Heart left ventricle (tissue), 16 donors: Measurements from ENCODE around the gene ARHGAP44. TPM values are rescaled to one million over a fixed set of nuclear protein-coding genes. Genes with fewer than 3 reads are reported as not detected.
A peak's percentile ranks its signal among the peaks of the same experiment; 100 is the strongest.

Experiments used
- ATAC-seq, 4 donors: fragments of 200-7000 bp; cut with Tn5 transposase; one replicate each; pipeline ENCODE4 v1.9.1; 2020 to 2022; ENCODE audit warnings: moderate library complexity in 4 of 4, mild to moderate bottlenecking in 3 of 4, moderate number of reproducible peaks in 1 of 4
- DNase-seq, 5 donors: peaks; one replicate each; pipeline ENCODE4 v3.0.0-alpha.2; 2020
- H3K27ac ChIP-seq, 12 donors: fragments of 200-600 bp; sonication (generic) in 4 of 12; one replicate each; pipeline versions ENCODE4 v1.5.0 to v1.8.0; 2016 to 2022; ENCODE audit warnings: mild to moderate bottlenecking in 2 of 12
- H3K27me3 ChIP-seq, 9 donors: fragments of 200-600 bp; sonication (generic) in 2 of 9; one replicate each; pipeline versions ENCODE4 v1.5.1 to v1.8.0; 2016 to 2022; ENCODE audit warnings: mild to moderate bottlenecking in 3 of 9
- H3K36me3 ChIP-seq, 9 donors: fragments of 200-600 bp; sonication (generic) in 2 of 9; one replicate each; pipeline versions ENCODE4 v1.5.0 to v1.8.0; 2018 to 2022; ENCODE audit warnings: mild to moderate bottlenecking in 2 of 9
- H3K4me1 ChIP-seq, 12 donors: fragments of 200-600 bp; sonication (generic) in 4 of 12; one replicate each; pipeline versions ENCODE4 v1.5.0 to v1.8.0; 2016 to 2022; ENCODE audit warnings: mild to moderate bottlenecking in 3 of 12
- H3K4me3 ChIP-seq, 12 donors: fragments of 200-600 bp; sonication (generic) in 4 of 12; one replicate each; pipeline versions ENCODE4 v1.5.0 to v1.8.0; 2017 to 2022; ENCODE audit warnings: mild to moderate bottlenecking in 9 of 12, moderate library complexity in 4 of 12
- H3K9me3 ChIP-seq, 12 donors: fragments of 200-600 bp; sonication (generic) in 4 of 12; one replicate each; pipeline versions ENCODE4 v1.5.0 to v1.8.0; 2016 to 2022; ENCODE audit warnings: mild to moderate bottlenecking in 1 of 12
- POLR2A ChIP-seq, 2 donors: fragments of 450-650 bp; IDR thresholded peaks; one replicate each; pipeline ENCODE4 v1.6.1; 2017; ENCODE audit warnings: antibody characterized with exemption in 2 of 2, mild to moderate bottlenecking in 2 of 2, moderate library complexity in 2 of 2
- WGBS, 4 donors: extraction: QIAGEN DNeasy Blood & Tissue Kit in 2 of 4; methylation state at CpG; one replicate each; pipeline versions ENCODE4 v1.1.5 to v1.1.7; 2013 to 2018; 5-methylcytosine and 5-hydroxymethylcytosine counted together
- intact Hi-C, 10 donors: fragments of 100-400 bp; cut with DNase I; formaldehyde crosslinking; loops; one replicate each; pipeline versions ENCODE4 v1.11.1 to v1.14.2; 2022
- polyA plus RNA-seq, 2 donors: library from polyadenylated mRNA; stranded (reverse); fragments of 200-250 nt; gene quantifications; one replicate each; pipeline ENCODE4 v1.2.3, GENCODE V29; 2013
- total RNA-seq, 9 donors: library from RNA; depleted of rRNA in 2 of 9; stranded (reverse); fragments of >200 nt in 2 of 9; fragmentation: NEBNext Ultra II Directional in 3 of 9; extraction: Animal tissue kit (Norgen Biotek cat#: 25700) in 3 of 9; gene quantifications; one replicate each; pipeline versions ENCODE4 v1.1.0 to v1.2.4, GENCODE V29; 2016 to 2023
- TF ChIP-seq, protein P1 (sequence below), 12 donors: fragments of 200-600 bp; sonication (generic) in 4 of 12; IDR thresholded peaks; one replicate each; pipeline versions ENCODE4 v1.5.0 to v1.8.0; 2018 to 2022; ENCODE audit warnings: antibody characterized with exemption in 12 of 12, mild to moderate bottlenecking in 5 of 12
- donor health status: ischemic (EF 13 %, LVEDD 7.1; RV severe dilation, severe dysfunction).
- donor health status: healthy with polysubstance abuse.
- donor health status: DM: no; HTN: yes; CAD: no.
- donor health status: DM: no; HTN: no; CAD: no.
- donor health status: ischemic (EF 25% LVEDD 6.9; RV normal size, moderate dysfunction).
- donor health status: ischemic (EF 25% LVEDD 5.7; RV mildly dilated, moderate dysfunction).
- donor health status: healthy.
- donor health status: DM: yes; HTN: yes; CAD: no.
- donor health status: ischemic (EF 35%, LVEDD 5.7; RV mildly dilated, moderate dysfunction).
- donor health status: nonischemic (EF 11% LVEDD 7.7; RV severe dilation, severe dysfunction).
- donor health status: DM: yes; HTN: yes; CAD: no.
- donor health status: PGD.
- donor health status: ischemic (EF 29% LVEDD 5.4; RV normal size, mild dysfunction).
- donor health status: nonischemic (EF 23%, LVEDD 6.1; RV moderate dilation, normal function).

Gene ARHGAP44
- total and polyA plus RNA-seq, 11 donors: 4.3 to 15.7 (median 8.6) TPM

DNA sequence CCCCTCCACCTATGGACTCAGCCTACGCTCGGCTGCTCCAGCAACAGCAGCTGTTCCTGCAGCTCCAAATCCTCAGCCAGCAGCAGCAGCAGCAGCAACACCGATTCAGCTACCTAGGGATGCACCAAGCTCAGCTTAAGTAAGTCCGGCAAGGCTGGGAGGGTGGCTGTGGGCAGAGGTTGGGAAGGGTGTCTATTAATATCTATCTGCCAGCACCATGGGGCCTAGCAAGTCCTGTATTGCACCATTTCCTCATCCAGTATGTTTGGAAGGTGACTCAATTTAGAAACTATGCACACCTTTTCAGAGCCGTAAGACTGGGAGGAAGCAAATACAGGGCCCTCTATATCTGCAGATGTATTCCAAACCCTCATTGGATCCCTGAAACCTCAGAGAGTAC lies 45.0 kb upstream of the ARHGAP44 start:
- ATAC-seq (peak; percentile 92 to 95 (median 94)), DNase-seq (peak in 4 of 5 donors; percentile 64 to 86 (median 73))
- Histone ChIP-seq H3K9me3 (no peaks in the 10 kb centered on the region), H3K4me1 (peaks cover 0 to 30% (median 6%) of the 10 kb centered on the region in 12 donors), H3K27ac (peak overlapping the region; percentile 44 to 88 (median 74)), H3K36me3 (peaks cover 0 to 56% (median 10%) of the 10 kb centered on the region in 9 donors), H3K27me3 (no peaks in the 10 kb centered on the region), H3K4me3 (peak overlapping the region in 7 of 12 donors; percentile 16 to 46 (median 38))
- intact Hi-C loops: loop anchor here in 8 of 10 donors (2.0 to 10.0 kb wide), 9 partner anchors 72 to 492 kb away; partner anchors contain the start of gene MYOCD (in 1 of the 8)
- peak in 1 of 2 donors; percentile 27 for TF ChIP-seq POLR2A (IDR thresholded peaks at IDR 0.05)
- TF ChIP-seq, protein P1, sequence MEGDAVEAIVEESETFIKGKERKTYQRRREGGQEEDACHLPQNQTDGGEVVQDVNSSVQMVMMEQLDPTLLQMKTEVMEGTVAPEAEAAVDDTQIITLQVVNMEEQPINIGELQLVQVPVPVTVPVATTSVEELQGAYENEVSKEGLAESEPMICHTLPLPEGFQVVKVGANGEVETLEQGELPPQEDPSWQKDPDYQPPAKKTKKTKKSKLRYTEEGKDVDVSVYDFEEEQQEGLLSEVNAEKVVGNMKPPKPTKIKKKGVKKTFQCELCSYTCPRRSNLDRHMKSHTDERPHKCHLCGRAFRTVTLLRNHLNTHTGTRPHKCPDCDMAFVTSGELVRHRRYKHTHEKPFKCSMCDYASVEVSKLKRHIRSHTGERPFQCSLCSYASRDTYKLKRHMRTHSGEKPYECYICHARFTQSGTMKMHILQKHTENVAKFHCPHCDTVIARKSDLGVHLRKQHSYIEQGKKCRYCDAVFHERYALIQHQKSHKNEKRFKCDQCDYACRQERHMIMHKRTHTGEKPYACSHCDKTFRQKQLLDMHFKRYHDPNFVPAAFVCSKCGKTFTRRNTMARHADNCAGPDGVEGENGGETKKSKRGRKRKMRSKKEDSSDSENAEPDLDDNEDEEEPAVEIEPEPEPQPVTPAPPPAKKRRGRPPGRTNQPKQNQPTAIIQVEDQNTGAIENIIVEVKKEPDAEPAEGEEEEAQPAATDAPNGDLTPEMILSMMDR (IDR thresholded peaks at IDR 0.05): no peak
- WGBS, 4 donors: 40 to 63% (median 47%) methylated on average over 2 to 5 of the region's 5 CpGs

DNA sequence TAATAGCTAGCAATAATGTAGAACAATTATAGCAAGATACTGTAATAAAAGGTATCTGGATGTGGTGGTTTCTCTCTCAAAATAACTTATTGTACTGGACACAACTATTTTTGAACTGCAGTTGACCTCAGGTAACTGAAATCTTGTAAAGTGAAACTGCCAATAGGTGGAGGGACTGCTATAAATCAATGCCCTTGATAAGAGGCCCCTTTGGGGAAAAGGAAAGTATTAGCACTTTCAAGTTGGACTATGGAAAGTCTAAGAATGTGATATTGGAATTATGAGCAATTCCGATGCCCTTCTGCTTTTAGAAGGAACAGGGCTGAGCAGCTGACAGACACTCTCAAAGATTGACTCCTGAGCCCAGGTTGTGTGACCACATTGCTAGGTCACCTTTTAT lies 44.5 kb upstream of the ARHGAP44 start:
- 89 to 94% (median 91%) methylated on average over 1 of the region's 1 CpG for whole genome bisulfite sequencing, 4 donors

DNA sequence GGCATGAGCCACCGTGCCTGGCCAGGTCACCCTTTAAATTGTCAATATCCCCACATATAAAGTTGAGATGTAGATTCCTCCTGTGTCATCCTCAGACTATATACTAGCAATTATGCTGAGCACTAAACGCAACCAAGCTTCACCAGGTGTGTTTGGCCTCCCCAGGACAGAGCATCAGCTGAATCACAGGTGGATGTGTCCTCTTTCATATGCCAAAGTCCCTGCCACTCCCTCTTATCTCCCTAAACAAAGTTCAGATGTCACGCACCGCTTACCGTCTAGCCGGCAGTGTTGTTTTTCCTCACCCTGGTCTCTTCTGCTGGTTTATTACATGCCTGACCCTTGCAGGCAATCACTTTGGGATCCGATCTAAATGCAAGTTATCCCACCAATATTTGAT lies 43.8 kb upstream of the ARHGAP44 start:
- no peak for ATAC-seq

More for the DNA sequence above, 44.5 kb upstream of the ARHGAP44 start:
- H3K4me3 ChIP-seq: no peak overlapping the region
- no peak for TF ChIP-seq POLR2A (IDR thresholded peaks at IDR 0.05)
- DNase-seq: no peak
- H3K36me3 ChIP-seq: peaks cover 0 to 53% (median 8%) of the 10 kb centered on the region in 9 donors
- peak overlapping the region; percentile 44 to 86 (median 74) for H3K27ac ChIP-seq
- peaks cover 0 to 30% (median 6%) of the 10 kb centered on the region in 12 donors for H3K4me1 ChIP-seq
- H3K9me3 ChIP-seq: no peaks in the 10 kb centered on the region
- H3K27me3 ChIP-seq: no peaks in the 10 kb centered on the region
- no peak for ATAC-seq
- intact Hi-C loops: loop anchor here in 8 of 10 donors (2.0 to 10.0 kb wide), 9 partner anchors 72 to 492 kb away; partner anchors contain the start of gene MYOCD (in 1 of the 8)

DNA sequence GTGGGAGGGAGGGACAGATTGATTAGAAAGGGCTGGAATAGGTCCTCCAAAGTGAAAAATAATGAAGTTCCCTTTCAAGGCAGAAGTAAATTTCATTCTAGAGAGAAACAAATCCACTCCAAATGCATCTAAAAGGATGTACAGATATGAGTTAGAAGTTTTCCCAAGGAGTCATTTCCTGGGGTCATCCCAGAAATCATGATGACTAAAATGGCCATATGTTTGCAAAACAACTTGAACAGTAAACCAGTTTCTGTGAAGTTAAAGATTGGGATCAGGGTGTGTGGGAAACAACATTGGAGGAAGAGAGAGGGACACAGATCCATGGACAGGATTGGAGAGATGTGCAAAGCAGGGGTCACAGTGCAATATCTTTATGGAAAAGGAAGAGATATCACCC lies 32.5 kb upstream of the ARHGAP44 start:
- DNase-seq: no peak
- no peaks in the 10 kb centered on the region for H3K9me3 ChIP-seq
- ATAC-seq: no peak
- H3K27me3 ChIP-seq: no peaks in the 10 kb centered on the region
- H3K27ac ChIP-seq: no peak overlapping the region
- H3K36me3 ChIP-seq: peaks cover 0 to 96% (median 26%) of the 10 kb centered on the region in 9 donors
- TF ChIP-seq, protein P1 (IDR thresholded peaks at IDR 0.05): no peak
- TF ChIP-seq POLR2A (IDR thresholded peaks at IDR 0.05): no peak
- intact Hi-C loops: loop anchor here in 1 of 10 donors (10.0 kb wide), 1 partner anchor 248 kb away; no protein-coding TSS in a partner anchor
- H3K4me3 ChIP-seq: no peak overlapping the region
- H3K4me1 ChIP-seq: peaks cover 0 to 7% (median 0%) of the 10 kb centered on the region in 12 donors

More for the DNA sequence above, 43.8 kb upstream of the ARHGAP44 start:
- Histone ChIP-seq H3K36me3 (peaks cover 0 to 53% (median 5%) of the 10 kb centered on the region in 9 donors), H3K27me3 (no peaks in the 10 kb centered on the region), H3K27ac (peak overlapping the region in 7 of 12 donors; percentile 68 to 86 (median 79)), H3K9me3 (no peaks in the 10 kb centered on the region), H3K4me1 (peaks cover 0 to 30% (median 6%) of the 10 kb centered on the region in 12 donors), H3K4me3 (no peak overlapping the region)
- intact Hi-C loops: loop anchor here in 5 of 10 donors (2.0 to 10.0 kb wide), 4 partner anchors 197 to 491 kb away; no protein-coding TSS in a partner anchor
- TF ChIP-seq, protein P1 (IDR thresholded peaks at IDR 0.05): no peak
- no peak for TF ChIP-seq POLR2A (IDR thresholded peaks at IDR 0.05)
- no peak for DNase-seq
- 79 to 85% (median 82%) methylated on average over 7 of the region's 7 CpGs for WGBS, 4 donors
